Forelimb muscle (tissue), 1 donor: ENCODE measurements around the gene HSD17B13. TPM values are rescaled to one million over a fixed set of nuclear protein-coding genes. Genes with fewer than 3 reads are reported as not detected.
"Not testable (repeated sequence)": the region's sequence is repeated elsewhere in the genome, so short reads cannot be mapped to it uniquely, and the experiment has no call there.

ENCODE experiments used
- DNase-seq: peaks from one replicate; pipeline ENCODE4 v3.0.0-alpha.2; 2013; ENCODE audit warnings: low read depth
- polyA plus RNA-seq: library from polyadenylated mRNA; unstranded; fragments of 120-200 nt; gene quantifications from one replicate; pipeline ENCODE4 v1.2.1, GENCODE V29; 2013; ENCODE audit not compliant: insufficient read length

Gene HSD17B13
- polyA plus RNA-seq, 1 donor: 0.18 TPM

- DNase-seq: no peak
Observed at GRCh38 chr4:87316961-87317360, 5.7 kb downstream of the HSD17B13 start.

DNA sequence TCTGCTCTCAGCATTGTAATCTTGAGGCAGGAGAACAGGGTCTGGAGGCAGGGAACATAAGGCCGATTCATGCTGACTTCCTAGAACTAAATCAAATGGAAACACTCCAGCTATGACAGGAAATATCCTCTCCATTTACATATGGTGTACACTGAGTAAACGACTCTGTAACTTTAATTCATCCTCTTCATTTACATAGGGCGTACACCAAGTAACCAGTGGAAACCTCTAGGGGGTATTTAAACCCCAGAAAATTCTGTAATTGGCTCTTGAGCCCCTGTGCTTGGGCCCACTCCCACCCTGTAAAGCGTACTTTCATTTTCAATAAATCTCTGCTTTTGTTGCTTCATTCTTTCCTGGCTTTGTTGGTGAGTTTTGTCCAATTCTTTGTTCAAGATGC lies 7.7 kb downstream of the HSD17B13 start:
- not testable (repeated sequence) for DNase-seq

GRCh38 chr4:87313756-87314155 lies 8.9 kb downstream of the HSD17B13 start:
- no peak for DNase-seq

DNA sequence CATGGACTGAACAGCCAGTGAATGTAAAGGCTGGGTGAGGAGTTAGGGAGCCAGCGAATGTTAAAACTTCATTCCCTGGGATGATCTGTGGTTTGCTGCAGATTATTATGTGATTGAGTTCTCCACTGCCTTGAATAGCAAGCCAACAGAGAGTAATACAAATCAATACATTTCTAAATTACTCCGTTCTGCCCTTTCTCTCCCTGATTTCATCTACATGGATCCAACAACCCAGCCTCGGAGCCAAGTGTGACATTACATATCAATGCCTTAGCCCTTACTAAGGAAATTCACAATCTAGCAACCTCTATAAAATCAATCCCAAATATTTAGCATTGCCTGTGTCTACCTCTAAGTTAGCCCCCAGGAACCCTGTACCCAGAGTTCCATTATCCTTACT lies 11.0 kb downstream of the HSD17B13 start:
- no peak for DNase-seq

DNA sequence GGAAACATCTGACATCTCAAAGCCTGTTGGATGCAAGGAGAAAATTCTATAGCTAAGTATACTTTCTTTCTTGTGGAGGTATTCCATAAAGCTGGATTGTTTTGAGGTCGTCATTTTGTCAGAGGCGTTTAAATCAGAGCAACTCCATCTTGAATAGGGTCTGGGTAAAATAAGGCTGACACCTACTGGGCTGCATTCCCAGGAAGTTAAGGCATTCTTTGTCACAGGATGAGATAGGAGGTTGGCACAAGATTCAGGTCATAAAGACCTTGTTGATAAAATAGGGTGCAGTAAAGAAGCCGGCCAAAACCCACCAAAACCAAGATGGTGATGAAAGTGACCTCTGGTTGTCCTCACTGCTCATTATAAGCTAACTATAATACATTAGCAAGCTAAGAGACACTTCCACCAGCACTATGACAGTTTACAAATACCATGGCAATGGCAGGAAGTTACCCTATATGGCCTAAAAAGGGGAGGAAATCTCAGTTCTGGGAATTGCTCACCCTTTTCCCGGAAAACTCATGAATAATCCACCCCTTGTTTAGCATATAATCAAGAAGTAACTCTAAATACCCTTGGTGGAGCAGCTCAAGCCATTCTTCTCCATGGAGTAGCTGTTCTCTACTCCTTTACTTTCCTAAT lies 11.9 kb downstream of the HSD17B13 start:
- no peak for DNase-seq

DNA sequence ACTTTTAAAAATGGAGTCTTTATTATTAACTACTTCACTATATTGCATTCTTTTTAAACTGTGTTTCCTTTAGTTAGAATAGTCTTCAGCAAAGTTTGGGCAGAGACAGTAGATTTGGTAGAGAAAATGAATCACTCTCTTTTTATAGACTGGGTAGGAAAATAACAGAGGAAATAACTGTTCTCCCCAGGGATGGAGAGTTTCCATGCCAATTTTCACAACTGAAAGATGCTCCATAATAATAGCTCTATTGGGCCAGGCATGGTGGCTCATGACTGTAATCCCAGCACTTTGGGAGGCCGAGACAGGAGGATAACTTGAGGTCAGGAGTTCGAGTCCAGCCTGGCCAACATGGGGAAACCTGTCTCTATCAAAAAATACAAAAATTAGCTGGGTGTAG lies 13.1 kb downstream of the HSD17B13 start:
- no peak for DNase-seq

- no peak for DNase-seq
Observed at GRCh38 chr4:87306056-87306455, 16.6 kb downstream of the HSD17B13 start.

- no peak for DNase-seq
Observed at GRCh38 chr4:87305562-87305961, 17.1 kb downstream of the HSD17B13 start.

DNA sequence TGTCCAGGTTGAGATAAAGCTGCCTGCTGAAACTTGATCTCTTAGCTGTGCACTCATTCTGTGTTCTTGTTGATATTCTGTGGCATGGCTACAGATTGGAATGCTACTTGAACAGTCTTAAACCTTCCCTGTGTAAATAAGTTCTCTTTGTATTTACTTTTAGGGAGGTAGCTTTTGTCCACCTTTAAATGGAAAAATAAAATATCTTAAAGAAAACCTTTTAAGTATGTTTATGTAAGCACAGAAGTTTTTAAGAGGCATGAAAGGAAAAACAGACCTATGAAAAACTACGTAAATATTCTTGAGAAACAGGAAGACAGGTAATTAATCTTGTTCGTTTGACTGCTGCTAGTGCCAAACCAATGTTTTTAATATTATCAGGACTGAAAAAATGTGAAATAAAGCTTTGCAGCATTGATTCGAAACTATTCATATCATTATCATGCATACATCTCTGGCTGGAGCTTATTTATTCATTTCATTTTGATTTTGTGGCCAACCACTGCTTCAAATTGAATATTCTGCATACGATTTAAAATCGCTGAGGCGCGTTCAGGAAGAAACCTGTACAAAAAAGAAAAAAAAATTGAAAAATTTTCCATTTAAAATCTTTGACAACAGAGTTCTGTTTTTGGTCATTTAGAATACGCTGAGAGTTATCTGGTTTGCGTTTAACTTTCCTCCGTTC lies 17.8 kb downstream of the HSD17B13 start:
- DNase-seq: no peak

DNA sequence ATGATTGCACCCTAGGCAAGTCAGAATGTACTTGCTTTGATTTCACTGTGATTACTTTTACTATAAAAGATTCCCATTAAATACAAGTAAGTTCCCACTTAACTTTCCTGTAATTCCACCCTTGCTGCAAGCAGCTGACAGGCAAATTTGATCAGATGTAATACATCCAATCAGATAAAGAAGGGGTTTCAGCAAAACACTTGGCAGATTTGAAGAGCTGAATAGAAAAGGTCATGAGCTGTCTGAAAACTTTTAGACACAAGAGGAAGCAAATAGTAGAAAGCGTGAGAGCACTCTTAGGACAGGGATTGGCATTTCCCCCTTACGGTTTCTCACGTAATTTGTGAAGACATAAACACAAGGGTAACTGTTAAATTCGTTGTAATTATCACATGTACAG lies 22.8 kb downstream of the HSD17B13 start:
- no peak for DNase-seq

DNA sequence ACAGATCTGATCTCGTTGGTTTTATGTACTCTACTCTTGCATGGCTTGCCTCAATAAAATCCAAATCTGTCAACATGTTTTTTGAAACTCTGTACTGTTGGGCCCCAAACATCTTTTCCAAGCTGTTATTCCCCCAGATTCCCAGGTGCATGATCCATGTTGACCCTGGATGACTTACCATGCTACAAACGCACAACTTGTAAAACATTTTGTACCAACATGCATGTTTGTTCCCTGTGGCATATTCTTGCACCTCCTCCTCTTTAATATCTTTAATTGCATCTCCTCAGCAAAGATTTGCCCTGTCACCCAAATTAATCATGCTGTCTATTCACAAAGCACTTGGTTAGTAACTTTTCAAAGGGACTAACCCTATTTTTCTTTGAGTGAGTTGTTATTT lies 24.3 kb downstream of the HSD17B13 start:
- no peak for DNase-seq

- not testable (repeated sequence) for DNase-seq
Observed at GRCh38 chr4:87294911-87295310, 27.8 kb downstream of the HSD17B13 start.

GRCh38 chr4:87293889-87294288 lies 28.8 kb downstream of the HSD17B13 start:
- DNase-seq: not testable (repeated sequence)

DNA sequence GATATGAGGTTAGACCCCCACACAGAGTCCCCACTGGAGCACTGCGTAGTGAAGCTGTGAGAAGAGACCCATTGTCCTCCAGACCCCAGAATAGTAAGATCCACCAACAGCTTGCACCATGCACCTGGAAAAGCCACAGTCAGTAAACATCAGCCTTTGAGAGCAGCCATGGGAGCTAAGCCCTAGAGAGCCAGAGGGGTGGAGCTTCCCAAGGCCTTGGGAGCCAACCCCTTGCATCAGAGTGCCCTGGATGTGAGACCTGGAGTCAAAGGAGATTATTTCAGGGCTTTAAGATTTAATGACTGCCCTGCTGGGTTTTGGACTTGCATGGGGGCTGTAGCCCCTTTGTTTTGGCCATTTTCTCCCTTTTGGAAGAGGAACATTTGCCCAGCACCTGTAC lies 35.7 kb downstream of the HSD17B13 start:
- no peak for DNase-seq

DNA sequence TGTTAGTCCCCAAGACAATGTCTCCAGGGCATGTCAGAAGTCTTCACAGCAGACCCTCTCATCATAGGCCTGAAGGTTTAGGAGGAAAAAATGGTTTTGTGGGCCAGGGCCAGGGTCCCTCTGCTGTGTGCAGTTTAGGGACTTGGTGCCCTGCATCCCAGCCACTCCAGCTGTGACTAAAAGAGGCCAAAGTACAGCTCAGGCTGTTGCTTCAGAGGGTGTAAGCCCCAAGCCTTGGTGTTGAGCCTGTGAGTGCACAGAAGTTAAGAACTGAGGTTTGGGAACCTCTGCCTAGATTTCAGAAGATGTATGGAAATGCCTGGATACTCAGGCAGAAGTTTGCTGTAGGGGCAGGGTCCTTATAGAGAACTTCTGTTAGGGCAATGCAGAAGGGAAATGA lies 38.4 kb downstream of the HSD17B13 start:
- not testable (repeated sequence) for DNase-seq

DNA sequence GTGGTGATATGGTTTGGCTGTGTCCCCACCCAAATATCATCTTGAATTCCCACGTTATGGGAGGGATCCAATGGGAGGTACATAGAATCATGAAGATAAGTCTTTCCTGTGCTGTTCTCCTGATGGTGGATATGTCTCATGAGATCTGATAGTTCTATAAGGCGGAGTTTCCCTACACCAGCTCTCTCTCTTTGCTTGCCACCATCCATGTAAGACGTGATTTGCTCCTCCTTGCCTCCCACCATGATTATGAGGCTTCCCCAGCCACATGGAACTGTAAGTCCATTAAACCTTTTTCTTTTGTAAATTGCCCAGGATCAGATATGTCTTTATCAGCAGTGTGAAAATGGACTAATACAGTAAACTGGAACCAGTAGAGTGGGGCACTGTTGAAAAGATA lies 39.5 kb downstream of the HSD17B13 start:
- no peak for DNase-seq

DNA sequence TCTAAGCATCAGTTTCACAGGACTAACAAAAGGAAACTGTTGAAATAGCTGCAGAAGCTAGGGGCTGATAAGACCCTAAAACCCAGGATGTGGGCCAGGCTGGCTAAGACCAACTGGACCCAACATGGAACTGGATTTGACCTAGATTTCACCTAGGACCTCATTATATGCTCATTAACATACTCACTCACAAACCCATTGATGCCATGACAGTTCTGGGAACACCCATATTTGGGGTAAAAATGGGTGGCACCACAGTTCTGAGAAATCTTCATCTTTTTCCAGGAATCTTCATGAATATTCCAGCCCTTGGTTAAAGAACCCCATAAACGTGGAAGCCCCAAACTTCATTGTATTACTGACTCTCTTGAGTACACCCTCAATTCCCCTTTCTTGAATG lies 41.1 kb downstream of the HSD17B13 start:
- no peak for DNase-seq

DNA sequence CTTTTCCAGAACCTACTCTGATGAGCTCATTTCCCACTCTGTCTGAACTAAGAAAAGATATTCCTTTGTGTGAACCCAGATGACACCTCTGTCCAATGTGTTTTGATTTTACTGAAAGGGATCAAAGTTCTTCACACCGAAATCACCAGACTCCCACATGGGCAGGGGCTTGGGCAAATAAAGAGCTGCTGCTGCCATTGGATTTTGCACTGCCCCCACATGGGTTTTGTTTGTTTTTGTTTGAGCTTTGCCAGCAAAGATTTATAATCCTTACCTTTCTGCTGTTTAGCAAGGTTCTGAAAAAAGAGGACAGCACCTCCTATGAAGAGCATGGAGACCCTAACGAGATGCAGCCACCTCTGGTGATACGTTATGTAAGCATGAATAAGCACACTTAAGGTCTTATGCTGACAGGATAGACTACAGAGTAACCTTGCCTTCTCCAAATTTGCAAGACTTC lies 44.3 kb downstream of the HSD17B13 start:
- DNase-seq: no peak

GRCh38 chr4:87275311-87275710 lies 47.4 kb downstream of the HSD17B13 start:
- no peak for DNase-seq

DNA sequence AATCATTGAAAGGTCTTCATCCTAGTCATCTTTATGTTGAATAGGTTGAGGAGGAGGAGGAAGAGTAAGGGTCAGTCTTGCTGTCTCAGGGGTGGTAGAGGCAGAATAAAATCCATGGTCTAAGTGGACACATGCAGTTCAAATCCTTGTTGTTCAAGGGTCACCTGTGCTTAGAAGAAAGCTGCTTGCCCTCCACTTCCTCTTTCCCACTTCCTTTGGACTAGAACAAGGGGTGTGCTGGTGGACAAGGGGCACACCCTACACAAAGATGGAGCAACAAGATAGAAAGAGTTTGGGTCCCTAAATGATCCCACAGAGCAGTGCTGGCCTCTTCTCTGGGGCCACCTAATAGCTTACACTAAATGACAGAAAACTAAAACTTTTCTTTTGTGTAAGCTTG lies 47.9 kb downstream of the HSD17B13 start:
- DNase-seq: no peak

DNA sequence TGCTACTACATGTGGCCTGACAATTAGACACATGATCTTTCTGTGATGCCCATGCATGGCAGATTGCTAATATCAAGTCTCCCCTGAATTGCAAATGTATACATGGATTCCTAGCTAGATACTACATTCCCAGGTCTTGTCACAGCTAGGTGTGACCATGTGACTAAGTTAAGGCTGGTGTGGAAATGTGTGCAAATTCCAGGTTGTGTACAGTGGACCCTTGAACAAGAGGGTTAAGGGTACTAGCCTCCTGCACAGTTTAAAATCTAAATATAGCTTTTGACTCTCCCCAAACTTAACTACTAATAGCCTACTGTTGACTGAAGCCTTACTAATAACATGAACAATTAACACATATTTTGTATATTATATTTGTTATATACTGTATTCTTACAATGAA lies 48.4 kb downstream of the HSD17B13 start:
- no peak for DNase-seq

DNA sequence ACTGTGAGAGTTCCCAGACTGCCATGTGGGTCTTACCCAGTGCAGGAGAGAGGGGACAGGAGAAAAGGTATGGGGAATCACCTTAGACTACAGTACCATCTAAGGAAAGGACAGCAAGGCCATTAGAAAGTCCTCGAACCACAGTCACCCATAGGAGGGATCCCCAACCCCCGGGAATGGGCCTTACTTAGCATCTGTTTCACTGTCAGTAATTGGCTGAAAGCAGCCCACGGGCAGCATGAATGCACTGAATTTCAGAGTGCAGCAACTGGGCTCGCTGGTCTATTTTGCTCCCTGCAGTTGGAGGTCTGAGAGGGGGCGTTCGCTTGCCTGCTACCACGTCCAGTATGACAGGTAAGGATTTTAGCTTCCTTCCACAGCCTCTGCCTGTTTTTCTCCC lies 51.9 kb downstream of the HSD17B13 start:
- no peak for DNase-seq

GRCh38 chr4:87270144-87270543 lies 52.5 kb downstream of the HSD17B13 start:
- no peak for DNase-seq

DNA sequence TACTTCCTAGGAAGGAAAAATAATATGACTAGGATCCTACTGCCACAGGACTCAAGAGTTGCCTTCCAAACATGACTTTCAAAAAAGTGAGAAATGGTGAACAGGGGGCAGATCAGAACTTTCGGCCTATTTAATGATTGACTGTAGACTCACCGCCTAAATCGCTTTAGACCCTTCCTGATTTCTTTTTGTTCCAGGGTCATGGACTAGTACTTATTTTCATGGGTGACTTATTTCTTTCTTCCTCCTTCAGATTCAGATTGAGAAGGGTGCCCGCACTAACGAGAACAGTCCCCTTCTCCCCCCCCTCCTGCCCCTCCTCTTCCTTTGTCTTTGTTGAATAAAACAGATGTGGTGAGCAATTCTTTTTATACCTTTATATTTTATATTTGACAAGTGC lies 54.3 kb downstream of the HSD17B13 start:
- DNase-seq: no peak
